ENCODE data around the gene ANKRD39.

Gene ANKRD39

DNA sequence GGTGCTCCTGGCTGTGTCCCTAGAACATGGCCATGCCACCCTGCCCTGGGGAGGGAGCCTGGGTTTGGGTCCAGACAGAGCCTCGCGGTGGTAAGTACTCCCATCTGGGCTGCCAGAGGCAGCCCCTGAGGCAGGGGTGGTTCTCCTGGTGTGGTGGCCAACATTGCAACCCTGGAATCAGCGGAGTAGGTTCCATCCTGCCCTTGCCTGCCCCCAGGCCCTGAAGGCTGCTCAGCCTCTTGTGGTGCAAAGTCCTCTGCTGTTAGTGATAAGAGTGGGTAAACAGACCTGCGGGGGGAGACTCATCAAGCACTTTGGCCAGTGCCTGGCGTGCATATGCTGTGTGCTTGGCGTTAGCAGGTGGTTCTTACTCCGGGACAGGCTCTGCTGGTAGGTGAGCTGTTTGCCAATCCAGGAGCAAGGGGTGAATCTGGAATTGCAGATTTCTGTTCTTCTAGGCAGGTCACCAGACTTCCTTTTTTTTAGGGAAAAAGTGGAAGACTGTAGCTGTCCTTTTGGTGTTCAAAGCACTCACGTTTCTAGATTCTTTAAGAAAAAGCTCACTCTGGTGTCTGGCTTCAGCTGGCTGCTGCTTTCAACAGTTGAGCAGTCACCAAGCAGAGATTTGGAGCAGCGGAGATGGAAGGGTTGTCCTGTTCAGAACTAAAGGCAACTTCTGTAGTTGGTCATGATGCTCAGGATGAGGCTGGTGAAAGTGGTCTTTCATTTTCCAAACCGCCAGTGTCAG is 38.5 kb downstream of the ANKRD39 start:
- H3K9ac ChIP-seq (ENCODE audit: low read depth, low read length), result no peak overlapping the region
- no peaks in the 10 kb centered on the region for H3K36me3 ChIP-seq (ENCODE audit: insufficient read depth, low read length)
- no peak overlapping the region for H3K4me2 ChIP-seq (ENCODE audit: low read length)
- H3K4me3 ChIP-seq (ENCODE audit: low read length), result no peak overlapping the region
- no peaks in the 10 kb centered on the region for H3K27me3 ChIP-seq (ENCODE audit: control insufficient read depth, insufficient read depth, low read length)
- H3K4me1 ChIP-seq (ENCODE audit: control insufficient read depth, insufficient read depth, low read length), result peaks cover 17% of the 10 kb centered on the region
- H3K9me3 ChIP-seq (replicated peaks; ENCODE audit: low read length), result no peaks in the 10 kb centered on the region

DNA sequence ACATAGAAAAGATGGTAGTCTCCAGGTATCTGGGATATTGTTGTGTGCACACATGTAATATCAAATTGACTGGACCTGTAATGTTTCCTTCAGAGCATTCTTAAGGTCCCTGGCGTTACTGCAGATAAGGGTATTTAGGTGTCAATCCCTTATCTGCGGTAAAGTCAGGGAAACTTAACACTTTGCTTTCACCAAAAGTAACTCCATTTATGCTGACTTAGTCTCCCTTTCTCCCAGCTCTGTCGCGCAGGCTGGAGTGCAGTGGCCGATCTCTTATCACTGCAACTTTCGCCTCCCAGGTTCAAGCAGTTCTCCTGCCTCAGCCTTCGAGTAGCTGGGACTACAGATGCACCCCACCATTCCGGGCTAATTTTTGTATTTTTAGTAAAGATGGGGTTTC is 39.9 kb downstream of the ANKRD39 start:
- Histone ChIP-seq H3K27me3 (ENCODE audit: control insufficient read depth, insufficient read depth, low read length) (no peaks in the 10 kb centered on the region), H3K4me2 (ENCODE audit: low read length) (peak overlapping the region; percentile 93), H3K36me3 (ENCODE audit: insufficient read depth, low read length) (no peaks in the 10 kb centered on the region), H3K4me1 (ENCODE audit: control insufficient read depth, insufficient read depth, low read length) (peaks cover 17% of the 10 kb centered on the region), H3K4me3 (ENCODE audit: low read length) (peak overlapping the region; percentile 93), H3K9ac (ENCODE audit: low read depth, low read length) (no peak overlapping the region), H3K9me3 (replicated peaks; ENCODE audit: low read length) (no peaks in the 10 kb centered on the region)

DNA sequence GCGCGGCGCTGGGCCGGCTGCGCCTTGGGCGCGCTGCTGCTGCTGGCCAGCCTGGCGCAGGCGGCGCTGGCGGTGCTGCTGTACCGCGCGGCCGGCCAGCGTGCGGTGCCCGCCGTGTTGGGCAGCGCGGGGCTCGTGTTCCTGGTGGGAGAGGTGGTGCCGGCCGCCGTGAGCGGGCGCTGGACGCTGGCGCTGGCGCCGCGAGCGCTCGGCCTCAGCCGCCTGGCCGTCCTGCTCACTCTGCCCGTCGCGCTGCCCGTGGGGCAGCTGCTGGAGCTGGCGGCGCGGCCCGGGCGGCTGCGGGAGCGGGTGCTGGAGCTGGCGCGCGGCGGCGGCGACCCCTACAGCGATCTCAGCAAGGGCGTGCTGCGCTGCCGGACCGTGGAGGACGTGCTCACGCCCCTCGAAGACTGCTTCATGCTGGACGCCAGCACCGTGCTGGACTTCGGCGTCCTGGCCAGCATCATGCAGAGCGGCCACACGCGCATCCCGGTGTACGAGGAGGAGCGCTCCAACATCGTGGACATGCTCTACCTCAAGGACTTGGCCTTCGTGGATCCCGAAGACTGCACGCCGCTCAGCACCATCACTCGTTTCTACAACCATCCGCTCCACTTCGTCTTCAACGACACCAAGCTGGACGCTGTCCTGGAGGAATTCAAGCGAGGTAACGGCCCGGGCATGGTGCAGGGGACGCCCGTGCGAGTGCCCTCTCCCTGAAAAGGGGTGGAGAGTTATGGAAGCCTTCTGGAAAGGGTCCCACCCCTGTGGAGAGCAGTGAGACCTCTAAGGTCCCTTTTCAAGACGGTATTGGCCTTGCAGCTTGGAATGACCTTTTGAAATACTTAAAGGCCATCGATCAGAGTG is 40.7 kb downstream of the ANKRD39 start:
- peaks cover 19% of the 10 kb centered on the region for H3K4me1 ChIP-seq (ENCODE audit: control insufficient read depth, insufficient read depth, low read length)
- no peaks in the 10 kb centered on the region for H3K36me3 ChIP-seq (ENCODE audit: insufficient read depth, low read length)
- peak overlapping the region; percentile 93 for H3K4me2 ChIP-seq (ENCODE audit: low read length)
- peak overlapping the region; percentile 93 for H3K4me3 ChIP-seq (ENCODE audit: low read length)
- peak overlapping the region; percentile 29 for H3K9ac ChIP-seq (ENCODE audit: low read depth, low read length)
- no peaks in the 10 kb centered on the region for H3K27me3 ChIP-seq (ENCODE audit: control insufficient read depth, insufficient read depth, low read length)
- H3K9me3 ChIP-seq (replicated peaks; ENCODE audit: low read length), result no peaks in the 10 kb centered on the region

DNA sequence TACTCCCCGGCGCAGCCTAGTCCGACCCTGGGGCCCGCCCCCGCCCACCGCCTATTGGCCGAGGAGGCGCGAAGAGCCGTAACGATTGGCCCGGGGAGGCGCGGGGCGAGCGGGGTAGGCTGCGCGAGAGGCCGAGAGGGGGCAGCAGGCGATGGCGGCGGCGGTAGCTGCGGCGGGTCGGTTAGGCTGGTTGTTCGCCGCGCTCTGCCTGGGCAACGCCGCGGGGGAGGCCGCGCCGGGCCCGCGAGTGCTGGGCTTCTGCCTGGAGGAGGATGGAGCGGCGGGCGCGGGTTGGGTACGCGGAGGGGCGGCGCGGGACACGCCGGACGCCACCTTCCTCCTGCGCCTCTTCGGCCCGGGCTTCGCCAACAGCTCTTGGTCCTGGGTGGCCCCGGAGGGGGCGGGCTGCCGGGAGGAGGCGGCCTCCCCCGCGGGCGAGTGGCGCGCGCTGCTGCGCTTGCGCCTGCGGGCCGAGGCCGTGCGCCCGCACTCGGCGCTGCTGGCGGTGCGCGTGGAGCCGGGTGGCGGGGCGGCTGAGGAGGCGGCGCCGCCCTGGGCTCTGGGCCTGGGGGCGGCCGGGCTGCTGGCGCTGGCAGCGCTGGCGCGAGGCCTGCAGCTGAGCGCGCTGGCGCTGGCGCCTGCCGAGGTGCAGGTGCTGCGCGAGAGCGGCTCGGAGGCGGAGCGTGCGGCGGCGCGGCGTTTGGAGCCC is 41.5 kb downstream of the ANKRD39 start, which contains the start of gene CNNM3:
CNNM3 (plus strand) TSS at position 142 of the 709 bp plus-strand sequence; CDS start at position 152, 10 bp downstream.
- Histone ChIP-seq H3K9ac (ENCODE audit: low read depth, low read length) (peak within 1 kb of the TSS; percentile 68), H3K36me3 (ENCODE audit: insufficient read depth, low read length) (no peaks in the 10 kb centered on the region), H3K4me3 (ENCODE audit: low read length) (peak within 1 kb of the TSS; percentile 93), H3K27me3 (ENCODE audit: control insufficient read depth, insufficient read depth, low read length) (no peaks in the 10 kb centered on the region), H3K9me3 (replicated peaks; ENCODE audit: low read length) (no peaks in the 10 kb centered on the region), H3K4me1 (ENCODE audit: control insufficient read depth, insufficient read depth, low read length) (peaks cover 22% of the 10 kb centered on the region), H3K4me2 (ENCODE audit: low read length) (peak within 1 kb of the TSS; percentile 93)

DNA sequence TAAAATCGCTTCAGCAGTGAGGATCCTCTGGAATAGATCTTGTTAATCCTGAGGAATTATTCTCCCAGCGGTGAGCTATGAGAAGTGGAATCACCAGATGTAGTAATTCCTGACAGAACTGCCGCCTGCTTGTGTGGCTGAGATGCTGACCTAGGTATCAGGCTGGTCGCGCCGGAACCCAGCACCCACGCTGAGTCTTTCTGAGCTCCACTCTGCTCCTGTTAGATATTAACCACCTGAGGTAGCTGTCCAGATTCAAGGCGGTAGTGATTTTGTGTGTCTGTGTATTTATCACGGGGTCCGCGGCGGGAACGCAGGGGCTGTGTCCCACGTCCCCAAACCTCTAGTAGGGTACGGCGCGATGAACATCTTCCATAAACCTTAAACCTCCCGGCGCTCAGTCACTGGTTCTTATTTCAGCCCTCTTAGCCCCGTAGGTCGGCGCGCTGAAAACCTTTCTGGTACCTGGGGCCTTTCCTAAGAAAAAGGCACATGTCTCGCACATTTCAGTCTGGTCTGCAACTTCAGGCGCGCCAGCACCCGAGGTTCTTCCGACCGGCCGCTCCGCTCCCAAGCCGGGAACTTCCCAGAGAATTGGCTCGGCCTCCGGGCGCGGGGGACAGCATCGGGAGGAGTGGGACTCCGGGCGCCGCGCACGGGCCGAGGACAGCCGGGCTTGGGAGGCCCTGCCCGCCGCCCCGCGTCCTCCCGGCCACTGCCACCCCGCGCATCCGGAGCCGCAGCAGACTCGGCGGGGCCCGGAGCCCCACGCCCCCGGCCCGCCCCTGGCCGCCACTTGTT is 42.3 kb downstream of the ANKRD39 start:
- H3K4me1 ChIP-seq (ENCODE audit: control insufficient read depth, insufficient read depth, low read length), result peaks cover 22% of the 10 kb centered on the region
- H3K4me3 ChIP-seq (ENCODE audit: low read length), result peak overlapping the region; percentile 93
- peak overlapping the region; percentile 88 for H3K4me2 ChIP-seq (ENCODE audit: low read length)
- no peaks in the 10 kb centered on the region for H3K27me3 ChIP-seq (ENCODE audit: control insufficient read depth, insufficient read depth, low read length)
- H3K9ac ChIP-seq (ENCODE audit: low read depth, low read length), result peak overlapping the region; percentile 60
- H3K9me3 ChIP-seq (replicated peaks; ENCODE audit: low read length), result no peaks in the 10 kb centered on the region
- no peaks in the 10 kb centered on the region for H3K36me3 ChIP-seq (ENCODE audit: insufficient read depth, low read length)

DNA sequence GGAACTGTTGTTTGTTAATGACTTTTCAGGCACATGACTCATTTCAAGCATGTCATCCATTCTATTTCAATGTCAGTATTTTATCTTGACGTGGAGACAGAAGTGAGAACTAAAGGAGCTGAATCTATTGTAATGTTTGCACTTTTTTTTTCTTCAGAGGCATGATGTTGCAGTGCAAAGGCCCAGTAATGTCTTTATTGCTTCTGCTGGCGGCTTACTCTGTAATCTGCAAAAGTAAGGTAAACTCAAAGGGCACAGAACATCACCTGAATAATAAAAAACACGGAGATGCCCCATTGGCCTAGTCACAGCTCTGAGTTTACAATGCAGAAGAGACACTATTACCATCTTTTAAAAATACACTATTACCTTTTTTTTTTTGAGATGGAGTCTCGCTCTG is 44.2 kb downstream of the ANKRD39 start:
- Histone ChIP-seq H3K36me3 (ENCODE audit: insufficient read depth, low read length) (no peaks in the 10 kb centered on the region), H3K4me1 (ENCODE audit: control insufficient read depth, insufficient read depth, low read length) (peaks cover 22% of the 10 kb centered on the region), H3K9me3 (replicated peaks; ENCODE audit: low read length) (no peaks in the 10 kb centered on the region), H3K4me3 (ENCODE audit: low read length) (no peak overlapping the region), H3K4me2 (ENCODE audit: low read length) (no peak overlapping the region), H3K27me3 (ENCODE audit: control insufficient read depth, insufficient read depth, low read length) (no peaks in the 10 kb centered on the region), H3K9ac (ENCODE audit: low read depth, low read length) (no peak overlapping the region)

DNA sequence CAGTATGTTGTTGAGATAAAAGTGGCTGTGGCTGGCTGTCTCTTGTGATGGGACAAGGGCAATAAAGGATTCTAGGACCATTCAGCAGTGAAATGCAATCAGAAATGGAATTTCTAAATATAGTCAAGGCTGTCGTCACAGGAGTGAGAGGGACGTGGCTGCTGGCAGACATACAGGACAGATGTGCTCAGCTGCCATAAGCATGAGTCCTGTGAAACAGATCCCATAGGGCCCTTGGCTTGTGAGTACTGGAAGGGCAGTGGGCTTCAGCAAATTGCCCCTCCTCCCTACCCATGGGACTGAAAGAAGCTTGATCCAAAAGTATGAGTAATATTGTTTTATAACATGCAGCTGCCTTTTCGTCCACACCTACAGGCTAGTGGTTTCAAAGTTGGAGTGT is 45.9 kb downstream of the ANKRD39 start:
- Histone ChIP-seq H3K9me3 (replicated peaks; ENCODE audit: low read length) (no peaks in the 10 kb centered on the region), H3K4me1 (ENCODE audit: control insufficient read depth, insufficient read depth, low read length) (peaks cover 12% of the 10 kb centered on the region), H3K4me2 (ENCODE audit: low read length) (no peak overlapping the region), H3K9ac (ENCODE audit: low read depth, low read length) (no peak overlapping the region), H3K27me3 (ENCODE audit: control insufficient read depth, insufficient read depth, low read length) (no peaks in the 10 kb centered on the region), H3K36me3 (ENCODE audit: insufficient read depth, low read length) (no peaks in the 10 kb centered on the region), H3K4me3 (ENCODE audit: low read length) (no peak overlapping the region)

DNA sequence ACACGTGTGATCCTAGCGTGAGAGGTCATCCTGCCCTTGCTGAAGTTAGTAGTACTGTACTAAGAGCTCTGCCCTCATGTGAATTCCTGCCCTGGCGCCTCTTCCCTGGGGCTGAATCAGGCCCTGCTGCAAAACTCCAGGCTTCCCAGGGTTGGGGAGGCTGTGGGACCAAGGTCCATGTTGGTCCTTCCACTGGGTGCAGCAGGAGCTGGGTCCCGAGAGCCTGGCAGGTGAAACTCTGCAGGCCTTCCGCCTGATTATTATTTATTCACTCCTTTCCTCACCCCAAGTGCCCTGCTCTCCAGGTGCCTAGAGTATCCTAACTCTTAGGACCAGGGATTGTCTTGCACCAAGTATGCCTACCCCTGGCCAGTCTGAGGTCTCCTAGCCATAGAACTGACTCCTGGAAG is 47.0 kb downstream of the ANKRD39 start:
- Histone ChIP-seq H3K36me3 (ENCODE audit: insufficient read depth, low read length) (no peaks in the 10 kb centered on the region), H3K9me3 (replicated peaks; ENCODE audit: low read length) (no peaks in the 10 kb centered on the region), H3K27me3 (ENCODE audit: control insufficient read depth, insufficient read depth, low read length) (no peaks in the 10 kb centered on the region), H3K9ac (ENCODE audit: low read depth, low read length) (no peak overlapping the region), H3K4me2 (ENCODE audit: low read length) (no peak overlapping the region), H3K4me3 (ENCODE audit: low read length) (no peak overlapping the region), H3K4me1 (ENCODE audit: control insufficient read depth, insufficient read depth, low read length) (peaks cover 10% of the 10 kb centered on the region)

DNA sequence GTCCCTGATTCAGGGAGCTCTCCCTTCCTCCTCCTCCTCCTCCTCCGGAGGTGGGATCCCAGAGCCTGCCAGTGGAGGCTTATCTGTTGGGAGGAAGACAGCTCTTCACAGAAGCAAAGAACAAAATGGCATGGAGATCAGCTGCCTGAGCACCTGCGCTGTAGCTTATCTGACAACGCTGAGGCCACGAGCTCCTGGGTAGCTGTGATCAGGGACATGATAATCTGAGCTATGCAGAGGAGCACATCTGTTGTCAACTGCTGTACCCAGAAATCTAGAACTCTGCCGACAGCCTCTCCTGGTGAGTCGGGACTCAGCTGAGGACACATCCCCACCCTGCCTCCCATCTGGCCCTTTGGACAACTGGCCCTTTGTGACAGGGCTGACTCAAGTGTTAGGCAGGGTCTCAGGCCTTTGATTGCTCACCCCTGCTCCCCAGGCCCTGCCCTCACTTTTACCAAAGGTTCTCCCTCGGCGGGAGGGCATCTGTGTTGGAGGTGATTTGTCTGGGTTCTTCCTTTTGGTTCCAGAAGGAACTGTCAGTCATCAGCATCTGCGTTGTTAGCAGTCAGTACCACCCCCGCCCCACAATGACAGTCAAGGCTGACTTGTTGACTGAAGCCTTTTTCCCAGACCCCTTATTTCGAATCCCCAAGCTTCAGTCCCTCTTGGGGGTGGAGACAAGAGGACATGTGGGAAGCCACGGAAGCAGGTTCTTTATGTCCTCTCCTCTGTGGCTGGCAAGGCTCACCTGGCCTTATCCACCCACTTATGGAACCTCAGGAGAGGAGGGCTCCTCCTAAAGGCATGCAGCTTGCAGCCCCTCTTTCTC is 47.6 kb downstream of the ANKRD39 start:
- H3K4me2 ChIP-seq (ENCODE audit: low read length), result no peak overlapping the region
- H3K27me3 ChIP-seq (ENCODE audit: control insufficient read depth, insufficient read depth, low read length), result no peaks in the 10 kb centered on the region
- H3K4me1 ChIP-seq (ENCODE audit: control insufficient read depth, insufficient read depth, low read length), result peaks cover 6% of the 10 kb centered on the region
- no peak overlapping the region for H3K4me3 ChIP-seq (ENCODE audit: low read length)
- H3K36me3 ChIP-seq (ENCODE audit: insufficient read depth, low read length), result no peaks in the 10 kb centered on the region
- H3K9me3 ChIP-seq (replicated peaks; ENCODE audit: low read length), result no peaks in the 10 kb centered on the region
- H3K9ac ChIP-seq (ENCODE audit: low read depth, low read length), result no peak overlapping the region

DNA sequence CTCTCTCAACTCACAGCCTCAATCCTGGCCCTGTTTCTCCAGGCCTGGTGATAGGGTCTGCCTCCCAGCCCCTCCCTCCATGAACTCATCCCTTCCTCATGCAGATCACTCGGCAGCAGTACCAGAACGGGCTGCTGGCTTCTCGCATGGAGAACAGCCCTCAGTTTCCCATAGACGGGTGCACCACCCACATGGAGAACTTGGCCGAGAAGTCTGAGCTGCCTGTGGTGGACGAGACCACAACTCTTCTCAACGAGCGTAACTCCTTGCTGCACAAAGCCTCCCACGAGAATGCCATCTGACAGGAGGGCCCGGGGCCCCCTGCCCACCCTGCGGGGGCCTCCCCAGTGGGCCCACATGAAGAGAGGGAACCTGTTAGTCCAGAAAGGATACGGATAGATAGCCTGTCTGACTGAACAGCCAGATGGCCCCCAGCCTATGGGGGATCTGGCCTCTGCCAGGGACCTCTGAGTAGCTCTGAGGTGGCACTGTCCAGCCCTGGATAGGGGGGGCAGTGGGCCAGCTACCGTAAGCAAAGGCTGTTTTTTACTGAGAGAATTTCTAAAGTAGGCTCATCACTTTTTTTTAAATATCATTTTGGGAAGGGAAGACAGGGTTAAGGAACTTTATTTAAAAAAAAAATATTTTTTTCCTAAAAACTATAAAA is 48.5 kb downstream of the ANKRD39 start:
- no peaks in the 10 kb centered on the region for H3K27me3 ChIP-seq (ENCODE audit: control insufficient read depth, insufficient read depth, low read length)
- no peaks in the 10 kb centered on the region for H3K9me3 ChIP-seq (replicated peaks; ENCODE audit: low read length)
- H3K36me3 ChIP-seq (ENCODE audit: insufficient read depth, low read length), result no peaks in the 10 kb centered on the region
- no peak overlapping the region for H3K4me3 ChIP-seq (ENCODE audit: low read length)
- no peak overlapping the region for H3K4me2 ChIP-seq (ENCODE audit: low read length)
- no peak overlapping the region for H3K9ac ChIP-seq (ENCODE audit: low read depth, low read length)
- peaks cover 5% of the 10 kb centered on the region for H3K4me1 ChIP-seq (ENCODE audit: control insufficient read depth, insufficient read depth, low read length)

Data from skeletal muscle satellite cell (primary cell).